Breast epithelium (tissue), 3 donors: ENCODE results near the gene THRSP.

ENCODE experiments used
- CTCF ChIP-seq, 3 donors: fragments of 450-650 bp; IDR thresholded peaks; one replicate each; pipeline ENCODE4 v1.5.1; 2016 to 2017; ENCODE audit warnings: antibody characterized with exemption in 3 of 3, mild to moderate bottlenecking in 3 of 3, moderate library complexity in 3 of 3
- POLR2A ChIP-seq: fragments of 450-650 bp; IDR thresholded peaks from one replicate; pipeline ENCODE4 v1.6.1; 2016; ENCODE audit warnings: antibody characterized with exemption, mild to moderate bottlenecking, moderate library complexity

GRCh38 chr11:78033040-78033439, 30.6 kb upstream of the THRSP start:
- no peak for TF ChIP-seq CTCF (IDR thresholded peaks at IDR 0.05)
- TF ChIP-seq POLR2A = no peak
